ENCODE results near the gene RAP1GAP.
"Not testable (repeated sequence)": the region's sequence is repeated elsewhere in the genome, so short reads cannot be mapped to it uniquely, and the experiment has no call there.

Gene RAP1GAP

GRCh38 chr1:21641967-21642739, 27.0 kb downstream of the RAP1GAP start:
- DNase-seq: no peak

- no peak for DNase-seq
Measured at GRCh38 chr1:21641537-21641936, 27.6 kb downstream of the RAP1GAP start.

- no peak for DNase-seq
Measured at GRCh38 chr1:21641076-21641475, 28.1 kb downstream of the RAP1GAP start.

GRCh38 chr1:21640653-21641052, 28.5 kb downstream of the RAP1GAP start:
- no peak for DNase-seq

GRCh38 chr1:21639594-21640041, 29.5 kb downstream of the RAP1GAP start:
- DNase-seq: no peak

GRCh38 chr1:21638531-21639341, 30.4 kb downstream of the RAP1GAP start:
- DNase-seq: no peak

GRCh38 chr1:21637514-21637913, 31.6 kb downstream of the RAP1GAP start:
- DNase-seq: no peak

GRCh38 chr1:21636029-21636428, 33.1 kb downstream of the RAP1GAP start:
- no peak for DNase-seq

GRCh38 chr1:21634806-21635535, 34.2 kb downstream of the RAP1GAP start:
- DNase-seq: no peak

GRCh38 chr1:21633992-21634805, 35.0 kb downstream of the RAP1GAP start:
- no peak for DNase-seq

GRCh38 chr1:21633141-21633755, 35.9 kb downstream of the RAP1GAP start:
- no peak for DNase-seq

GRCh38 chr1:21631944-21632887, 36.9 kb downstream of the RAP1GAP start:
- no peak for DNase-seq

GRCh38 chr1:21631590-21631943, 37.6 kb downstream of the RAP1GAP start:
- not testable (repeated sequence) for DNase-seq

GRCh38 chr1:21630571-21631343, 38.4 kb downstream of the RAP1GAP start:
- DNase-seq: no peak

GRCh38 chr1:21629971-21630370, 39.2 kb downstream of the RAP1GAP start:
- DNase-seq: no peak

GRCh38 chr1:21628798-21629393, 40.3 kb downstream of the RAP1GAP start:
- DNase-seq: no peak

- DNase-seq: no peak
Measured at GRCh38 chr1:21626921-21627339, 42.2 kb downstream of the RAP1GAP start.

GRCh38 chr1:21625390-21626190, 43.6 kb downstream of the RAP1GAP start:
- no peak for DNase-seq

Measured in stimulated activated naive CD4-positive, alpha-beta T cell treated with Interleukin-2 at 50 U/mL for 16 hours (primary cell).